WTC11 (cell line): ENCODE results near the gene RNGTT. TPM values are rescaled to one million over a fixed set of nuclear protein-coding genes. Genes with fewer than 3 reads are reported as not detected.

Source experiments
- ATAC-seq: fragments of 200-7000 bp; cut with Tn5 transposase; 2 replicates; pipeline ENCODE4 v1.10.0; 2021; ENCODE audit warnings: mild to moderate bottlenecking, moderate library complexity
- CTCF ChIA-PET: fragments of 300-600 bp; sonication (Branson Sonifier 250); formaldehyde crosslinking; loops from one replicate; lab custom pipeline; 2021; ENCODE audit warnings: antibody characterized with exemption; lab: Charles Lee
- POLR2A ChIA-PET: fragments of 350-600 bp; sonication (Branson Sonifier 250); formaldehyde crosslinking; loops from one replicate; lab custom pipeline; 2021; ENCODE audit warnings: antibody characterized with exemption; lab: Charles Lee
- DNase-seq: peaks from one replicate; pipeline ENCODE4 v3.0.0; 2021; ENCODE audit warnings: low spot score
- H3K27ac Mint-ChIP-seq: 2 replicates; pipeline ENCODE4 v1.8.0; 2021; ENCODE audit warnings: mixed read lengths
- H3K27me3 Mint-ChIP-seq: 2 replicates; pipeline ENCODE4 v1.8.0; 2021; ENCODE audit warnings: low read depth, mild to moderate bottlenecking, moderate library complexity, mixed read lengths
- H3K36me3 Mint-ChIP-seq: 2 replicates; pipeline ENCODE4 v1.8.0; 2021; ENCODE audit warnings: mixed read lengths
- H3K4me1 Mint-ChIP-seq: 2 replicates; pipeline ENCODE4 v1.8.0; 2022; ENCODE audit warnings: mixed read lengths
- H3K4me3 Mint-ChIP-seq: 2 replicates; pipeline ENCODE4 v1.8.0; 2021; ENCODE audit warnings: mild to moderate bottlenecking, moderate library complexity, mixed read lengths
- H3K9me3 Mint-ChIP-seq: 2 replicates; pipeline ENCODE4 v1.8.0; 2021; ENCODE audit warnings: mixed read lengths
- AFF4 ChIP-seq: sonication (generic); formaldehyde crosslinking; IDR thresholded peaks from 2 replicates; pipeline ENCODE4 v1.8.1; 2023; ENCODE audit warnings: mild to moderate bottlenecking, missing genetic modification reagents, borderline replicate concordance
- AR ChIP-seq: fragments of 250-450 bp; sonication (Bioruptor Pico); IDR thresholded peaks from 2 replicates; pipeline ENCODE4 v1.9.0; 2021; ENCODE audit warnings: mild to moderate bottlenecking
- CTCF ChIP-seq: fragments of 200-600 bp; IDR thresholded peaks from 2 replicates; pipeline ENCODE4 v1.8.0; 2022; ENCODE audit warnings: antibody characterized with exemption
- ESRRA ChIP-seq: sonication (generic); formaldehyde crosslinking; IDR thresholded peaks from 2 replicates; pipeline ENCODE4 v1.8.1; 2022; ENCODE audit warnings: mild to moderate bottlenecking, missing genetic modification reagents, borderline replicate concordance
- FOXJ3 ChIP-seq: sonication (generic); formaldehyde crosslinking; IDR thresholded peaks from 2 replicates; pipeline ENCODE4 v1.9.0; 2021; ENCODE audit warnings: missing genetic modification reagents, mild to moderate bottlenecking, borderline replicate concordance
- FOXK1 ChIP-seq: sonication (generic); formaldehyde crosslinking; IDR thresholded peaks from 2 replicates; pipeline ENCODE4 v1.8.0; 2022; ENCODE audit warnings: mild to moderate bottlenecking, moderate library complexity, missing genetic modification reagents
- GABPB1 ChIP-seq: sonication (generic); formaldehyde crosslinking; IDR thresholded peaks from 2 replicates; pipeline ENCODE4 v1.8.1; 2023; ENCODE audit warnings: mild to moderate bottlenecking, missing genetic modification reagents
- GTF2I ChIP-seq: fragments of 250-450 bp; sonication (Bioruptor Pico); conservative IDR thresholded peaks from 2 replicates; pipeline ENCODE4 v1.4.0; 2021; ENCODE audit warnings: mild to moderate bottlenecking
- KAT7 ChIP-seq: sonication (generic); formaldehyde crosslinking; IDR thresholded peaks from 2 replicates; pipeline ENCODE4 v1.8.1; 2023; ENCODE audit warnings: missing genetic modification reagents, mild to moderate bottlenecking, borderline replicate concordance
- RELA ChIP-seq: sonication (generic); formaldehyde crosslinking; IDR thresholded peaks from 2 replicates; pipeline ENCODE4 v1.8.1; 2022; ENCODE audit warnings: missing genetic modification reagents, mild to moderate bottlenecking, borderline replicate concordance
- RORB ChIP-seq: fragments of 250-450 bp; sonication (Bioruptor Pico); IDR thresholded peaks from 2 replicates; pipeline ENCODE4 v1.9.0; 2021; ENCODE audit warnings: mild to moderate bottlenecking
- TCF7 ChIP-seq: sonication (generic); formaldehyde crosslinking; IDR thresholded peaks from 2 replicates; pipeline ENCODE4 v1.8.0; 2022; ENCODE audit warnings: mild to moderate bottlenecking, low read depth, missing genetic modification reagents, moderate library complexity
- TEAD1 ChIP-seq: sonication (generic); formaldehyde crosslinking; IDR thresholded peaks from 2 replicates; pipeline ENCODE4 v1.8.0; 2022; ENCODE audit warnings: mild to moderate bottlenecking, missing genetic modification reagents
- TP53 ChIP-seq: sonication (generic); formaldehyde crosslinking; IDR thresholded peaks from 2 replicates; pipeline ENCODE4 v1.8.1; 2023; ENCODE audit warnings: mild to moderate bottlenecking, missing genetic modification reagents
- USF1 ChIP-seq: sonication (generic); formaldehyde crosslinking; IDR thresholded peaks from 2 replicates; pipeline ENCODE4 v1.8.0; 2022; ENCODE audit warnings: mild to moderate bottlenecking, missing genetic modification reagents
- USF2 ChIP-seq: sonication (generic); formaldehyde crosslinking; IDR thresholded peaks from 2 replicates; pipeline ENCODE4 v1.8.1; 2023; ENCODE audit warnings: mild to moderate bottlenecking, missing genetic modification reagents, moderate library complexity
- ZNF138 ChIP-seq: sonication (generic); formaldehyde crosslinking; conservative IDR thresholded peaks from 2 replicates; pipeline ENCODE4 v1.8.1; 2022; ENCODE audit warnings: mild to moderate bottlenecking, moderate library complexity, missing genetic modification reagents
- ZNF232 ChIP-seq: sonication (generic); formaldehyde crosslinking; IDR thresholded peaks from 2 replicates; pipeline ENCODE4 v1.8.0; 2022; ENCODE audit warnings: mild to moderate bottlenecking, missing genetic modification reagents
- ZNF317 ChIP-seq: sonication (generic); formaldehyde crosslinking; IDR thresholded peaks from 2 replicates; pipeline ENCODE4 v1.8.1; 2023; ENCODE audit warnings: low read depth, mild to moderate bottlenecking, moderate library complexity, missing genetic modification reagents, borderline replicate concordance
- ZNF396 ChIP-seq: fragments of 250-450 bp; sonication (Bioruptor Pico); IDR thresholded peaks from 2 replicates; pipeline ENCODE4 v1.8.0; 2021; ENCODE audit warnings: mild to moderate bottlenecking, moderate library complexity, borderline replicate concordance
- ZNF425 ChIP-seq: fragments of 250-450 bp; sonication (Bioruptor Pico); conservative IDR thresholded peaks from 2 replicates; pipeline ENCODE4 v1.9.0; 2021; ENCODE audit warnings: mild to moderate bottlenecking
- total RNA-seq: library from RNA; stranded (reverse); gene quantifications from 3 replicates; pipeline ENCODE4 v1.2.3, GENCODE V29; 2021

Gene RNGTT
- total RNA-seq, 1 experiment from 2014 or later: 20.4 TPM

GRCh38 chr6:88764081-88764480, 199.3 kb downstream of the RNGTT start:
- no peaks in the 10 kb centered on the region for H3K27me3 Mint-ChIP-seq
- ChIA-PET CTCF (no interaction called here), POLR2A (no interaction called here)
- no peaks in the 10 kb centered on the region for H3K36me3 Mint-ChIP-seq
- TF ChIP-seq RELA (CRISPR knock-in tag) (no peak), TEAD1 (CRISPR knock-in tag) (no peak), ESRRA (no peak), GTF2I (CRISPR knock-in tag) (no peak), USF2 (no peak), ZNF425 (CRISPR knock-in tag) (no peak), FOXK1 (no peak), ZNF396 (CRISPR knock-in tag) (no peak), FOXJ3 (CRISPR knock-in tag) (no peak), CTCF (no peak), ZNF232 (CRISPR knock-in tag) (no peak), ZNF138 (no peak), AR (no peak), USF1 (CRISPR knock-in tag) (no peak), RORB (CRISPR knock-in tag) (no peak), ZNF317 (CRISPR knock-in tag) (no peak)
- DNase-seq: no peak
- ATAC-seq: no peak
- no peak overlapping the region for H3K27ac Mint-ChIP-seq
- no peaks in the 10 kb centered on the region for H3K4me1 Mint-ChIP-seq
- no peak overlapping the region for H3K4me3 Mint-ChIP-seq
- no peaks in the 10 kb centered on the region for H3K9me3 Mint-ChIP-seq

GRCh38 chr6:88763160-88763559, 200.3 kb downstream of the RNGTT start:
- no peak for ATAC-seq
- no peak overlapping the region for H3K27ac Mint-ChIP-seq

More at GRCh38 chr6:88763160-88763559, 200.3 kb downstream of the RNGTT start:
- Mint-ChIP-seq H3K27me3 (no peaks in the 10 kb centered on the region), H3K36me3 (no peaks in the 10 kb centered on the region), H3K4me3 (no peak overlapping the region), H3K4me1 (no peaks in the 10 kb centered on the region), H3K9me3 (no peaks in the 10 kb centered on the region)
- DNase-seq: no peak
- TF ChIP-seq TP53 (CRISPR knock-in tag) (no peak), GABPB1 (CRISPR knock-in tag) (no peak), KAT7 (no peak), AFF4 (CRISPR knock-in tag) (no peak), TCF7 (no peak)
- CTCF ChIA-PET: interaction anchor here (1.6 kb wide), 1 partner anchor 18 kb away, joined by 5 read pairs; no protein-coding TSS in a partner anchor
- POLR2A ChIA-PET: interaction anchor here (0.6 kb wide), 1 partner anchor 42 kb away, joined by 3 read pairs; no protein-coding TSS in a partner anchor
